GM18870 (cell line): ENCODE results near the gene SRPRA.
"Not testable (repeated sequence)": the region's sequence is repeated elsewhere in the genome, so short reads cannot be mapped to it uniquely, and the experiment has no call there.

Experiments used
- ATAC-seq: cut with Tn5 transposase; IDR thresholded peaks from one replicate; pipeline ENCODE4 v1.9.1; 2021; ENCODE audit warnings: moderate library complexity; ENCODE audit not compliant: unreplicated experiment

The SRPRA gene

GRCh38 chr11:126284829-126285228, 16.1 kb upstream of the SRPRA start:
- ATAC-seq, result peak; percentile 56

DNA sequence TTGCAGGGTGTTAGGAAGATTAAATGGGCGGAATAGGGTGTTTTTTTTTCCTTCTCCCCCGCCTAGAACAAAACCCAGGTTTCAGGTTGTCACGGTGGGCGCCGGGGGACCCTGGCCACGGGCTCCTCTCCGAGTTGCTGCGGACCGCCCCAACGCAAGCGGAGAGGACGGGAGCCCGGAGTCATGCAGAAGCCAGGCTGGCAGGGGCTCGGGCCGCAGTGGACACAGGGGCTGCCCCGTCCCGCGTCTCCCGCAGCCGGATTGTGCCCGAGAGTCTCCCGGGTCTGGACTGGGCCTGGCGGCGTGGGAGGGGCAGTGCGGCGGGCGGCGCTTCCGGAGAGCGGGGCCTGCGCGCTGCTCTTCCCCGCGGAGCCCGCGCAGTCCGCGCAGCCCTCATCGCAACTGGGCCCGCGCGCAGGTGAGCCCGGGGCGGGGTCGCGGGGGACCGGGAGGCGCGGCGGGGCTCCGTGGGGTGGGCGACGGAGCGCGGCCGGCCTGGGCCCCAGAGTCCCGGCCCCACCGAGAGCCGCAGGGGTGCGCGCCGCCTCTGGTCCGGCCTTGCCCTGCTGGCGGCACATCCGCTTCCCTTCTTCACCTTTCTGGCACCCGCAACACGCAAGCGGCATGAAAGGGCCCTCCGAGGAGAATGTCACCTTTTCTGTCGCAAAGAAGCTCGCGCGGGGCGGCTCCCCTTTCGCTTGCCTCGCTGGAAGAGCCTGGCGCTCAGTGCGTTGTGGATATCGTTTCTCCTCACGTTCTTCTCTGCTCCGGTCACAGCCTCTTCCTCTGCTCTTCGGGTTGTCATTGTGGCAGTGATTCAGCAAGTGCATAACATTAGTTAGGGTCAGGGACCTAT, 14.3 kb upstream of the SRPRA start, which contains the start of gene TIRAP:
Gene TIRAP, plus strand, starts transcription at position 358 of the 856 bp plus-strand sequence. CDS start 7,802 bp downstream, outside the sequence.
- peak; percentile 50 for ATAC-seq

DNA sequence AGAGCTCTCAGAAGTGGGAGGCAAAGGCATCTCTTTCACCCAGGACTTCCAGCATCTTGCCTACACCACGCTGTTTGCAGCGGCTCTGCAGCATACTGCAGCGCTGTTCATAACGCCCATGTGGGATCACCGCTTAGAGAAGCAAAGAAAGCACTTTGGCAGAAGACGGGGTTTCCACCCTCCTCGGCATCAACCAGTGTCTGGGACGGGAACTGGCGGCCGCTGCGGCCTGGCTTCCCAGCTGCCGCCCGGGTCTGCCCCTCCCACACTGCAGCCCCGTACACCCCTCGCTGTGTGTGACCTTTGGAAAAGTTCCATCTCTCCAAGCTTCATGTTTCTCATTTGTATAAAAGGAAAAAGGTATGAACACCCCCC, 13.7 kb upstream of the SRPRA start:
- no peak for ATAC-seq

GRCh38 chr11:126281666-126282175, 13.0 kb upstream of the SRPRA start:
- no peak for ATAC-seq

GRCh38 chr11:126281245-126281644, 12.6 kb upstream of the SRPRA start:
- no peak for ATAC-seq

DNA sequence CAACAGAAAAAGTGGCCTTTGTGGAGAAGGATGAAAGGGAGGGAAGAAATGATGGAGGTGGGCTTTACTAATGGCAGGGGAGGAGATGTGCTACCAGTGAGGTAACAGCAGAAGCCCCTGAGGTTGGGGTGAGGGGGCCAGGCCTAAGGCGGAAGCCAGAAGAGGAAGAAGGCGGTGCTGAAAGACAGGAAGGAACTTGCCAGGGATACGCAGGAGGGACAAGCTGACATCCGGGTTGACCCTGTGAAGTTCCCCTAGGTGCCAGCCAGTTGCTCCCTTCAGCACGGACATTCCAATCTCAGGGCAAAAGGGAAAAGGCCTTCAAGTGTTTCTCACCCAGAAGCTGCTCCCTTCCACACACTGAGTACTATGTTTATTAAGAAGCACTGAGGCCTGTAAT, 11.9 kb upstream of the SRPRA start:
- ATAC-seq, result no peak

DNA sequence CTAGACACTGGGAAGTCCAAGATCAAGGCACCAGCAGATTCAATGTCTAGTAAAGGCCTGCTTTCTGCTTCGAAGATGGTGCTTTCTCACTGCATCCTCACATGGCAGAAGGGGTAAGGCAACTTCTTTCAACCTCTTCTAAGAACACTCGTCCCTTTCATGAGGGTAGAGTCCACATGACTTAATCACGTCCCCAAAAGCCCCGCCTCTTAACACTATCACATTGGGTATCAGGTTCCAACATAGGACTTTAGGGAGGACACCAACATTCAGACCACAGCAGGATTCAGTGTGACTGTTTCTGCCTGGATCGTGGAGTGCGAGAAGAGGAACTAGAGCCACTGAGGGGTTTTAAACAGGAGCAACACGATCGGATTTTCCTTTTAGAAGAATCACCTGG, 10.5 kb upstream of the SRPRA start:
- no peak for ATAC-seq

DNA sequence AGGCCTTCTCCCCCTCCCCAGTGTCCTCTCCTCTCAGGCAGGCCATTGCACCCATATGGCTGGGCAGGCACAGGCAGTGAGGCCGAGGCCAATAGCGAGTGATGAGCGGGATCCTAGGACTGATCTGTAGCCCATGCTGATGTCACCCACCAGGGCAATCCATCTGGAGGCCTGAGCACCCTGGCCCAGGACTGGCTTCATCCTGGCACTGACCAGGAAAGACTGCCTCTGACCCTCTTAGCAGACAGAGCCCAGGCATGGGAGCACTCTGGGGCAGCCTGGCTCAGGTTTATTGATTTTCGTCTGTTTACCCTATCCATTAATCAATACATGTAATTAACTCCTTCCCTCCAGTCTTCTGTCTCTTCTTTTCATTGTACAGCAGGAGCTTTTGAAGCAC, 9.1 kb upstream of the SRPRA start:
- no peak for ATAC-seq

DNA sequence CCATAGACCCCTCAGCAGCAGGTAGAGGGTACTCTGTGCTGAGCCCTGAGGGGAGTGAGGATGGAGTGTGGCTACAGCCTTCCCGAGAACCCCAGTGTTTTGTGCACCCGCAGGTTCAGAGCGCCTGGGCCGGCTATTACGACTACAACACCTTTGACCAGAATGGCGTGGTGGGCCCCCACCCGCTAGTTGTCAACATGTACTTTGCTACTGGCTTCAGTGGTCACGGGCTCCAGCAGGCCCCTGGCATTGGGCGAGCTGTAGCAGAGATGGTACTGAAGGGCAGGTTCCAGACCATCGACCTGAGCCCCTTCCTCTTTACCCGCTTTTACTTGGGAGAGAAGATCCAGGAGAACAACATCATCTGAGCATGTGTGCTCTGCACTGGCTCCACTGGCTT, 8.6 kb upstream of the SRPRA start:
- ATAC-seq, result no peak

- peak; percentile 6 for ATAC-seq
Measured at GRCh38 chr11:126268361-126268707, 361 bp downstream of the SRPRA start.

DNA sequence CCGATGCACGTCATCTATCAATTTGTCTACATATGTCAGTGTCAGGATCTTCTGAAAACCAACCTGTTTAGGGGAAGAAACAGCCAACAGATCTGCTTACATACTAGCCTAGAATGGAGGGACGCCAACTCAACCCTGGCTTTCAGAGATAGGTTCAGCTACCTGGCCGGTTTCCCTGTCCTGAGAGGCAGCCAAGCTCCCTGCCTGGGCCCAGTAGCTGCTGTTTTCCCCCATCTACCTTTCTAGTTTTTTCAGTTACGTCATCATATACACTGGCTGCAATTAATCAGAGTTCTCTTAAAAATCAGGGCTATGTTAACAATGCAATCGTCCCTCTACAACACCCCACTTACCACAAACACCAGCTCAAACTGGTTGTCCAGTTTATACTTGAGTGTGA, 1.0 kb downstream of the SRPRA start:
- ATAC-seq, result no peak

DNA sequence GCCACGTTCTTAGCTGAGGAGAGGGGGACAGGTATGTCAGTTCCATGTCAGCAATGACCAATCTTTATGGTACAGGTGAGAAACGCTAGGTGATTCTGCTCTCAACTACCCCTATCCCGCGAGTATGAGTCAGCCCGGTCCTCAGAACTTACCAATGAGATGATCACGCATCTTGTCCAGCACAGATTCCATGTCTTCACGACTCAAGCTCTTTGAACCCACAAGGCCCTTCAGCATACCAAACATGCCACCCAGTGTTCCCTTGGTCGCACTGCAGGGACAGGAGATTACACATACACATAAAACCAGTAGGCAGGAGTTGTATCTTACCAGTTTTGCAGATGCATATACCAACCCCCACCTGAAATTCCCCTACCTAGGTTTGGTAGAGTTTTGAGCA, 2.9 kb downstream of the SRPRA start:
- ATAC-seq, result no peak

DNA sequence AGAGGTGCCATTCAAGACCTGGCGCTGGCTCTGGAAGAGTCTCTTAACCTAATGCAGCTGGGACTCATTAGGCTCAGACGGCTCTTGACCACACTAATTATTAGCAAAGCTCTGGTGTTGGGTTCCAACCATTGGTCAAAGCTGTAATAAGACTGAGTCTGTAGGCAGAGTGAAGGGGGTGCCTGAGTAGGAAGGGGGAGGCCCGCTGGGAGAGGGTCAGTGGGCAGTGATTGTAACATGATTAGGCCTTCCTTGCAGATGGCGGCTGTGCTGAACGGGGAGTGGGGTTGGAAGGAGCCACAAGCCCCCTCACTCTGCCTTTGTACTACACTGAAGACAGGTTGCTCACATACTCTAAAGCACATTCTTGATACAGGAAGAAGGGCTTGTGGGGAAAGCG, 5.2 kb downstream of the SRPRA start:
- ATAC-seq, result no peak

DNA sequence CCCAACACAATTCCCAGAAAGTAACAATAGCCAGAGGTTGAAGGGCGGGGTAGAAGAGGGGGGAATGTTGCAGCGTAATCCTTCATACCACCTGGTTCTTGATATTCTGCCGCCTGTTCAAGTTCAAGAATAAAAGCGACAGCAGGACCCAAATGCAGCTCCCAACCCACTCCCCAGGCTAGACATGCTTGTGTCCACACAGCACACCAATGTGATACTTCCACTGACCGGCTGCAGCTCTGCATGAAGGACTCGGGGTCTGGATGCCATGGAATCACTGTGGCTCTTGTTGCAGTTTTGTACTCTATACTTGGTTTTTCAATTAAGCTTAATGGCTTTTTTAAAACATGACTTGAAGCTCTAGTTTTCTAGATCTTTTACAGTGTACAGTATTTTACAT, 6.5 kb downstream of the SRPRA start:
- ATAC-seq, result no peak

- ATAC-seq, result no peak
Measured at GRCh38 chr11:126257764-126258163, 10.9 kb downstream of the SRPRA start.

GRCh38 chr11:126257144-126257543, 11.6 kb downstream of the SRPRA start:
- ATAC-seq, result no peak

DNA sequence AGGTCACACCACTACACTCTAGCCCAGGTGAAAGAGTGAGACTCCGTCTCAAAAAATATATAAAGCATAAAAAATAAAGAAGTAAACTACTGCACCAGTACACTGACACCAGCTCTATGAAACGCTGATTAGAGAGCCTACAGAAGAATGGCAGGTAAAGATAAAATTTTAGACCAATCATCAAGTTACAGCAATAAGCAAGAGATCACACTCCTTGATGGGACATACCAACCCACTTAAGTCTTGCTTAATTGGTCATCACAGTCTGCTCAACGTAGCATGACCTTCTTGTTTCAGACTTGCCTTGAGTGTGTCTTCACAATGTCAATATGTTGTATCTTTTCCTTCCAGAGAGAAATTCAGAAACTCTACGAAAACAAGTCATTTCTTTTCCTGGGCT, 12.5 kb downstream of the SRPRA start:
- no peak for ATAC-seq

GRCh38 chr11:126255507-126255906, 13.2 kb downstream of the SRPRA start:
- ATAC-seq, result not testable (repeated sequence)

- ATAC-seq, result no peak
Measured at GRCh38 chr11:126254819-126255218, 13.9 kb downstream of the SRPRA start.

GRCh38 chr11:126253265-126253664, 15.4 kb downstream of the SRPRA start:
- ATAC-seq, result no peak

GRCh38 chr11:126246636-126247035, 22.1 kb downstream of the SRPRA start:
- ATAC-seq, result no peak

GRCh38 chr11:126233391-126233790, 35.3 kb downstream of the SRPRA start:
- ATAC-seq, result no peak

DNA sequence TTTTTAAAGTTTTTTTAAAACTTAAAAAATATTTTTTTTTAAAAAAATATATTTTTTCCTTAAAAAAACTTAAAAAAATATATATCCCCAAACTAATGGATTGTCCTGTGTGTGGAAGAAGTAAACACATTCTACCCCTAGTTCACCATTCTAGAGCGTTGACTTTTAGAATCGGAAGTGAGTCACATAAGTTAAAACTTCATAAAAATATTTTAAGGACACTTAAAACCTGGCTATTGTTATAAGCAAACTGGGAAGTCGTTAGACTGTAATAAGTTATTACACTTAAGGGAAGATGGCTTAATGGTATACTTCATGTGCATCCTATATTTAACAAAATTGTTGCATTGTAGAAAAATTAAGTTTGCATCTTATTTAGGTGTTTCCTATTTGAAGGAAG, 36.0 kb downstream of the SRPRA start:
- no peak for ATAC-seq
